Skeletal muscle satellite cell (primary cell): Measurements from ENCODE around the gene SFI1. TPM values are rescaled to one million over a fixed set of nuclear protein-coding genes. Genes with fewer than 3 reads are reported as not detected.

Experiments
- H3K27me3 ChIP-seq: 2 replicates; pipeline ENCODE4 v1.7.0; 2013; ENCODE audit warnings: low read length; ENCODE audit not compliant: control insufficient read depth, insufficient read depth
- H3K36me3 ChIP-seq: 2 replicates; pipeline ENCODE4 v1.7.0; 2013; ENCODE audit warnings: mild to moderate bottlenecking, control low read depth, low read length; ENCODE audit not compliant: insufficient read depth
- H3K4me1 ChIP-seq: 2 replicates; pipeline ENCODE4 v1.7.0; 2013; ENCODE audit warnings: low read length; ENCODE audit not compliant: control insufficient read depth, insufficient read depth
- H3K4me2 ChIP-seq: 2 replicates; pipeline ENCODE4 v1.7.0; 2013; ENCODE audit warnings: mild to moderate bottlenecking, low read length
- H3K4me3 ChIP-seq: 2 replicates; pipeline ENCODE4 v1.7.0; 2013; ENCODE audit warnings: low read length
- H3K9ac ChIP-seq: 2 replicates; pipeline ENCODE4 v1.7.0; 2013; ENCODE audit warnings: mild to moderate bottlenecking, low read depth, low read length, moderate library complexity
- H3K9me3 ChIP-seq: replicated peaks from 2 replicates; pipeline ENCODE4 v1.7.0; 2013; ENCODE audit warnings: mild to moderate bottlenecking, control low read depth, low read length
- total RNA-seq: library from RNA; depleted of rRNA; stranded (reverse); fragments of >200 nt; gene quantifications from 2 replicates; pipeline ENCODE4 v1.2.3, GENCODE V29; 2012; rRNA removed

The SFI1 gene
- total RNA-seq: 12.7 and 13.1 TPM in 2 replicates

GRCh38 chr22:31496007-31496734 is at the start of gene SFI1:
SFI1 (plus strand) TSS chr22:31496536; CDS start chr22:31508285, 11,749 bp downstream.
- Histone ChIP-seq H3K4me1 (peaks cover 1% of the 10 kb centered on the region), H3K4me2 (peak within 1 kb of the TSS; percentile 97), H3K9me3 (no peaks in the 10 kb centered on the region), H3K36me3 (no peaks in the 10 kb centered on the region), H3K4me3 (peak within 1 kb of the TSS; percentile 98), H3K9ac (peak within 1 kb of the TSS; percentile 97), H3K27me3 (no peaks in the 10 kb centered on the region)

GRCh38 chr22:31446767-31447166 is 49.6 kb upstream of the SFI1 start:
- H3K4me2 ChIP-seq: no peak overlapping the region
- H3K27me3 ChIP-seq: no peaks in the 10 kb centered on the region
- H3K9ac ChIP-seq: no peak overlapping the region
- H3K36me3 ChIP-seq: peaks cover 65% of the 10 kb centered on the region
- no peaks in the 10 kb centered on the region for H3K9me3 ChIP-seq
- no peak overlapping the region for H3K4me3 ChIP-seq
- H3K4me1 ChIP-seq: no peaks in the 10 kb centered on the region

- H3K27me3 ChIP-seq: no peaks in the 10 kb centered on the region
- H3K4me1 ChIP-seq: peaks cover 5% of the 10 kb centered on the region
- H3K36me3 ChIP-seq: peaks cover 59% of the 10 kb centered on the region
- H3K4me3 ChIP-seq: no peak overlapping the region
- no peak overlapping the region for H3K9ac ChIP-seq
- H3K4me2 ChIP-seq: no peak overlapping the region
- H3K9me3 ChIP-seq: no peaks in the 10 kb centered on the region
Measured at GRCh38 chr22:31447337-31447736, 49.0 kb upstream of the SFI1 start.

GRCh38 chr22:31448382-31448781 is 48.0 kb upstream of the SFI1 start:
- Histone ChIP-seq H3K27me3 (no peaks in the 10 kb centered on the region), H3K9ac (no peak overlapping the region), H3K4me3 (no peak overlapping the region), H3K36me3 (peaks cover 51% of the 10 kb centered on the region), H3K4me2 (no peak overlapping the region), H3K4me1 (peaks cover 6% of the 10 kb centered on the region), H3K9me3 (no peaks in the 10 kb centered on the region)

GRCh38 chr22:31449506-31449905 is 46.8 kb upstream of the SFI1 start:
- no peak overlapping the region for H3K4me2 ChIP-seq
- peaks cover 6% of the 10 kb centered on the region for H3K4me1 ChIP-seq
- no peak overlapping the region for H3K4me3 ChIP-seq
- no peaks in the 10 kb centered on the region for H3K27me3 ChIP-seq
- H3K9me3 ChIP-seq: no peaks in the 10 kb centered on the region
- H3K9ac ChIP-seq: no peak overlapping the region
- H3K36me3 ChIP-seq: peaks cover 51% of the 10 kb centered on the region

GRCh38 chr22:31451709-31452571 is 44.4 kb upstream of the SFI1 start:
- Histone ChIP-seq H3K4me1 (peaks cover 6% of the 10 kb centered on the region), H3K27me3 (no peaks in the 10 kb centered on the region), H3K4me2 (no peak overlapping the region), H3K36me3 (peaks cover 39% of the 10 kb centered on the region), H3K9me3 (no peaks in the 10 kb centered on the region), H3K4me3 (no peak overlapping the region), H3K9ac (no peak overlapping the region)

GRCh38 chr22:31461699-31462098 is 34.6 kb upstream of the SFI1 start:
- H3K4me1 ChIP-seq: no peaks in the 10 kb centered on the region
- no peak overlapping the region for H3K4me2 ChIP-seq
- H3K9me3 ChIP-seq: no peaks in the 10 kb centered on the region
- no peaks in the 10 kb centered on the region for H3K27me3 ChIP-seq
- no peak overlapping the region for H3K4me3 ChIP-seq
- H3K9ac ChIP-seq: no peak overlapping the region
- H3K36me3 ChIP-seq: peaks cover 62% of the 10 kb centered on the region

- Histone ChIP-seq H3K9me3 (no peaks in the 10 kb centered on the region), H3K4me3 (no peak overlapping the region), H3K4me2 (no peak overlapping the region), H3K9ac (no peak overlapping the region), H3K27me3 (no peaks in the 10 kb centered on the region), H3K36me3 (peaks cover 61% of the 10 kb centered on the region), H3K4me1 (no peaks in the 10 kb centered on the region)
Measured at GRCh38 chr22:31465307-31465706, 31.0 kb upstream of the SFI1 start.

- no peak overlapping the region for H3K4me2 ChIP-seq
- H3K36me3 ChIP-seq: peaks cover 24% of the 10 kb centered on the region
- H3K9ac ChIP-seq: no peak overlapping the region
- H3K4me1 ChIP-seq: no peaks in the 10 kb centered on the region
- H3K9me3 ChIP-seq: no peaks in the 10 kb centered on the region
- H3K27me3 ChIP-seq: no peaks in the 10 kb centered on the region
- no peak overlapping the region for H3K4me3 ChIP-seq
Measured at GRCh38 chr22:31474743-31475142, 21.6 kb upstream of the SFI1 start.

- no peak overlapping the region for H3K9ac ChIP-seq
- no peaks in the 10 kb centered on the region for H3K4me1 ChIP-seq
- H3K9me3 ChIP-seq: no peaks in the 10 kb centered on the region
- H3K4me3 ChIP-seq: no peak overlapping the region
- no peak overlapping the region for H3K4me2 ChIP-seq
- peaks cover 32% of the 10 kb centered on the region for H3K36me3 ChIP-seq
- no peaks in the 10 kb centered on the region for H3K27me3 ChIP-seq
Measured at GRCh38 chr22:31475800-31476199, 20.5 kb upstream of the SFI1 start.

GRCh38 chr22:31477329-31477728 is 19.0 kb upstream of the SFI1 start:
- Histone ChIP-seq H3K4me1 (no peaks in the 10 kb centered on the region), H3K9me3 (no peaks in the 10 kb centered on the region), H3K27me3 (no peaks in the 10 kb centered on the region), H3K36me3 (peaks cover 42% of the 10 kb centered on the region), H3K9ac (no peak overlapping the region), H3K4me3 (no peak overlapping the region), H3K4me2 (no peak overlapping the region)
